K562 (cell line): Measurements from ENCODE around the gene BSPRY. TPM values are rescaled to one million over a fixed set of nuclear protein-coding genes. Genes with fewer than 3 reads are reported as not detected.

Experiments
- BRCA1 ChIP-seq, 2 experiments: fragments of 450-650 bp in 1 of 2; sonication (generic) in 1 of 2; formaldehyde crosslinking in 1 of 2; IDR thresholded peaks; 2 replicates each; pipeline versions ENCODE4 v1.5.0 to v1.6.1; 2017 to 2020; ENCODE audit warnings: mild to moderate bottlenecking in 1 of 2, missing genetic modification reagents in 1 of 2
- C11orf30 ChIP-seq: fragments of 450-650 bp; IDR thresholded peaks from 2 replicates; pipeline ENCODE4 v1.6.1; 2016; ENCODE audit warnings: low read depth, mild to moderate bottlenecking
- CBFA2T3 ChIP-seq: fragments of 450-650 bp; IDR thresholded peaks from 2 replicates; pipeline ENCODE4 v1.6.1; 2017
- CBX2 ChIP-seq: fragments of 200-600 bp; sonication (generic); IDR thresholded peaks from one replicate; pipeline ENCODE4 v1.6.1; 2012; ENCODE audit warnings: mild to moderate bottlenecking, low read length, inconsistent platforms; ENCODE audit not compliant: insufficient read depth, poor library complexity, severe bottlenecking
- ETV5 ChIP-seq: sonication (generic); formaldehyde crosslinking; IDR thresholded peaks from 2 replicates; pipeline ENCODE4 v1.4.0; 2020; ENCODE audit warnings: low read depth, mild to moderate bottlenecking, missing genetic modification reagents
- GMEB1 ChIP-seq: fragments of 250-450 bp; sonication (Bioruptor Pico); IDR thresholded peaks from 2 replicates; pipeline ENCODE4 v1.4.0; 2020; ENCODE audit warnings: mild to moderate bottlenecking
- HDAC1 ChIP-seq, 2 experiments: fragments of 450-650 bp; IDR thresholded peaks; 2 replicates each; pipeline ENCODE4 v1.6.1; 2016 to 2017; ENCODE audit warnings: inconsistent platforms in 1 of 2, mild to moderate bottlenecking in 1 of 2, moderate library complexity in 1 of 2
- HDGF ChIP-seq: fragments of 450-650 bp; IDR thresholded peaks from 2 replicates; pipeline ENCODE4 v1.6.1; 2016
- KAT7 ChIP-seq: sonication (generic); formaldehyde crosslinking; IDR thresholded peaks from 2 replicates; pipeline ENCODE4 v1.8.0; 2022; ENCODE audit warnings: missing genetic modification reagents, mild to moderate bottlenecking, borderline replicate concordance
- LEF1 ChIP-seq: fragments of 450-650 bp; IDR thresholded peaks from 2 replicates; pipeline ENCODE4 v1.6.1; 2016; ENCODE audit warnings: mild to moderate bottlenecking
- PCBP2 ChIP-seq: fragments of 200-400 bp; formaldehyde crosslinking; IDR thresholded peaks from 2 replicates; pipeline ENCODE4 v1.6.1; 2018; ENCODE audit warnings: low read length, low read depth, mild to moderate bottlenecking, moderate library complexity; ENCODE audit not compliant: poor library complexity, severe bottlenecking
- RBM34 ChIP-seq: fragments of 200-400 bp; formaldehyde crosslinking; IDR thresholded peaks from 2 replicates; pipeline ENCODE4 v1.6.1; 2018; ENCODE audit warnings: low read length, borderline replicate concordance; ENCODE audit not compliant: insufficient read depth
- SMAD2 ChIP-seq: fragments of 150-350 bp; IDR thresholded peaks from 2 replicates; pipeline ENCODE4 v1.6.1; 2014; ENCODE audit warnings: low read depth, mild to moderate bottlenecking, low read length
- STAT6 ChIP-seq: sonication (generic); formaldehyde crosslinking; IDR thresholded peaks from 2 replicates; pipeline ENCODE4 v1.8.1; 2023; ENCODE audit warnings: mild to moderate bottlenecking, missing genetic modification reagents
- TCF7L2 ChIP-seq: fragments of 150-350 bp; IDR thresholded peaks from 2 replicates; pipeline ENCODE4 v1.6.1; 2016; ENCODE audit warnings: low read depth, mild to moderate bottlenecking, low read length, moderate library complexity
- THRA ChIP-seq: fragments of 450-650 bp; IDR thresholded peaks from 2 replicates; pipeline ENCODE4 v1.6.1; 2017; ENCODE audit warnings: mild to moderate bottlenecking, moderate library complexity
- VEZF1 ChIP-seq: fragments of 200-800 bp; sonication (Bioruptor generic); IDR thresholded peaks from 2 replicates; pipeline ENCODE4 v1.6.1; 2017; ENCODE audit warnings: missing genetic modification characterization, missing compliant biosample characterization
- XRCC5 ChIP-seq: fragments of 200-400 bp; formaldehyde crosslinking; IDR thresholded peaks from 2 replicates; pipeline ENCODE4 v1.6.1; 2017; ENCODE audit warnings: low read depth, mild to moderate bottlenecking, low read length
- polyA plus RNA-seq, 8 experiments: library from polyadenylated mRNA; depleted of rRNA in 4 of 8; stranded (reverse) in 5 of 8; unstranded in 3 of 8; fragments of >200 nt; fragmentation: Nextera tagmentation in 2 of 8; fragmentation: Illumina TruSeq in 1 of 8; extraction: Ambion mirVana in 2 of 8; extraction: Trizol in 1 of 8; gene quantifications; 2 replicates each; pipeline versions ENCODE4 v1.2.1 to v1.2.3, GENCODE V29; 2011 to 2014; ENCODE audit warnings: inconsistent platforms in 1 of 8, missing spikeins in 1 of 8
- total RNA-seq, 7 experiments: library from RNA; depleted of rRNA in 6 of 7; stranded (reverse); fragments of >200 nt in 6 of 7; fragmentation: Illumina TruSeq in 2 of 7; extraction: Trizol in 2 of 7; gene quantifications; 2 replicates each; pipeline versions ENCODE4 v1.2.1 to v1.2.3, GENCODE V29; 2011 to 2021; ENCODE audit warnings: low replicate concordance in 1 of 7
- TF ChIP-seq, protein P1 (sequence below): fragments of 250-450 bp; sonication (Bioruptor Pico); IDR thresholded peaks from 2 replicates; pipeline ENCODE4 v1.8.0; 2021; ENCODE audit warnings: borderline replicate concordance, mild to moderate bottlenecking, moderate library complexity; ENCODE audit not compliant: poor library complexity, severe bottlenecking

Gene BSPRY
- total and polyA plus RNA-seq, 9 of the 15 experiments (the other 6 are each of a cell fraction or from before 2014, with no cell fraction given), result 0.07 to 0.67 (median 0.18) TPM

DNA sequence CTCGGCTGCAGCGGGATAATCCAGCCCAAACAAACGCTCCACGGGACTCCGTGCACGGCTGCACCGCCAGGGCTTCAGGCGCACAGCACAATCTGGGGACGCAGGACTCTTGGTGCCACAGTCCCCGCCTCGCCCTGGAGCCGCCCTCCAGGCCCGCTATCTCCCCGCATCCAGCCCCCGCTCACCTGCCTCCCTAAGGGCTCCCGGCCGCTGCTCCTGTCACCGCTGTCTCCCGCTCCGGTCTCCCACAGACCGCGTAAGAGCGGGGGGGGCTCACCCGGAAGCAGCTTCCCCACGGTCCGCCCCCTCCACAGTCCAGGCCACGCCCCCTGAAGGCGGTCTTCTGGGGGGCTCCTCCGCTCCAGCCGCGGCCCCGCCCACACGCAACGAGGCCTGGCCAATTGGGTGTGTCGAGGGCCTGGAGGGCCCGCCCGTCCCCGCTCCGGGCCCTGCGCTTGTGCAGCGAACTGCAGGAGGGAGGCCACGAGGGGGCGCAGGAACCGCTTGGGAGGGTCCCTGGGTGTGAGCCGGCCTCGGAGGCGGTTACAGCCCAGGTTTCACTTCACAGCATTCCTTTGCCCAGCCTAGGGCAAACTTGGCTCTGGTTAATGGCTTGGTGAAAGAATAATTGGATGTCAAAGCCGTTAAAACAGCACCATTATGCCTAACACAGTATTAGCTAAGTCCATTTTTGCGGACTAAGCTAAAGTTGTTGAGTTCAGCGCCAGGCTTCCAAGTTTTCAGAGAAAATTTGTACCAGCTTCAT is 51.9 kb downstream of the BSPRY start, which contains the start of gene ALAD (continued):
- TF ChIP-seq BRCA1 (IDR thresholded peaks at IDR 0.05) (no peak), BRCA1 (CRISPR knock-in tag; IDR thresholded peaks at IDR 0.05) (no peak), CBFA2T3 (peak; percentile 63), THRA (no peak), LEF1 (no peak), XRCC5 (peak; percentile 98), STAT6 (CRISPR knock-in tag) (peak; percentile 17; the same call in 1 of the 2 replicates), HDAC1 (IDR thresholded peaks at IDR 0.05) (peak in 1 of 2 experiments; percentile 87; a peak in 2 of 4 replicates), ETV5 (CRISPR knock-in tag) (peak; percentile 89), RBM34 (peak; percentile 76; the same call in 1 of the 2 replicates), GMEB1 (no peak), TCF7L2 (no peak), KAT7 (CRISPR knock-in tag) (peak; percentile 90; the same call in 1 of the 2 replicates), C11orf30 (peak; percentile 46; the same call in 1 of the 2 replicates), VEZF1 (CRISPR knock-in tag) (peak; percentile 100), HDGF (no peak), SMAD2 (no peak), CBX2 (no peak), PCBP2 (no peak)
- TF ChIP-seq, protein P1, sequence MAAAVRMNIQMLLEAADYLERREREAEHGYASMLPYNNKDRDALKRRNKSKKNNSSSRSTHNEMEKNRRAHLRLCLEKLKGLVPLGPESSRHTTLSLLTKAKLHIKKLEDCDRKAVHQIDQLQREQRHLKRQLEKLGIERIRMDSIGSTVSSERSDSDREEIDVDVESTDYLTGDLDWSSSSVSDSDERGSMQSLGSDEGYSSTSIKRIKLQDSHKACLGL (CRISPR knock-in tag), result no peak
